HepG2 (cell line): Measurements from ENCODE around the gene PBLD. TPM values are rescaled to one million over a fixed set of nuclear protein-coding genes. Genes with fewer than 3 reads are reported as not detected.

Experiments used
- ADNP ChIP-seq: sonication (generic); formaldehyde crosslinking; IDR thresholded peaks from 2 replicates; pipeline ENCODE4 v1.4.0; 2020; ENCODE audit warnings: missing genetic modification reagents
- FLYWCH1 ChIP-seq: sonication (generic); formaldehyde crosslinking; IDR thresholded peaks from 2 replicates; pipeline ENCODE4 v1.8.1; 2023; ENCODE audit warnings: mild to moderate bottlenecking, missing genetic modification reagents
- HDAC6 ChIP-seq: fragments of 200-600 bp; sonication (generic); IDR thresholded peaks from 2 replicates; pipeline ENCODE4 v1.7.0; 2017; ENCODE audit warnings: mild to moderate bottlenecking, antibody characterized with exemption, low read length, low read depth
- HNF4G ChIP-seq, 2 experiments: sonication (generic) in 1 of 2; formaldehyde crosslinking in 1 of 2; IDR thresholded peaks; 2 replicates each; pipeline versions ENCODE4 v1.4.0 to v1.6.1; 2011 to 2020; ENCODE audit warnings: borderline replicate concordance in 2 of 2, low read depth in 2 of 2, mild to moderate bottlenecking in 2 of 2, low read length in 1 of 2, missing genetic modification reagents in 1 of 2, moderate library complexity in 1 of 2
- HNRNPL ChIP-seq: fragments of 200-400 bp; formaldehyde crosslinking; IDR thresholded peaks from 2 replicates; pipeline ENCODE4 v1.6.1; 2017; ENCODE audit warnings: mild to moderate bottlenecking, low read depth, low read length
- HOXA7 ChIP-seq: sonication (generic); formaldehyde crosslinking; IDR thresholded peaks from 2 replicates; pipeline ENCODE4 v1.8.1; 2022; ENCODE audit warnings: mild to moderate bottlenecking, missing genetic modification reagents, moderate library complexity
- JUND ChIP-seq: sonication (generic); formaldehyde crosslinking; IDR thresholded peaks from 2 replicates; pipeline ENCODE4 v1.8.0; 2022; ENCODE audit warnings: mild to moderate bottlenecking, missing genetic modification reagents
- KAT8 ChIP-seq: IDR thresholded peaks from 2 replicates; pipeline ENCODE4 v1.6.1; 2016; ENCODE audit warnings: missing genetic modification reagents, missing compliant biosample characterization
- MAFF ChIP-seq: IDR thresholded peaks from 2 replicates; pipeline ENCODE4 v1.6.1; 2011; ENCODE audit warnings: low read depth, low read length, improper control_type of control experiment
- MEIS1 ChIP-seq: sonication (generic); formaldehyde crosslinking; IDR thresholded peaks from 2 replicates; pipeline ENCODE4 v1.9.0; 2021; ENCODE audit warnings: mild to moderate bottlenecking, missing genetic modification reagents, moderate library complexity, borderline replicate concordance
- NFE2 ChIP-seq: sonication (generic); formaldehyde crosslinking; IDR thresholded peaks from 2 replicates; pipeline ENCODE4 v1.4.0; 2020; ENCODE audit warnings: missing genetic modification reagents
- PREB ChIP-seq: sonication (generic); formaldehyde crosslinking; IDR thresholded peaks from 2 replicates; pipeline ENCODE4 v1.4.0; 2020; ENCODE audit warnings: missing genetic modification reagents
- REST ChIP-seq, 2 experiments: IDR thresholded peaks; 2 replicates each; pipeline ENCODE4 v1.6.1; 2011 to 2012; ENCODE audit warnings: low read length in 2 of 2, borderline replicate concordance in 1 of 2, low read depth in 1 of 2, mild to moderate bottlenecking in 1 of 2, moderate library complexity in 1 of 2
- RXRB ChIP-seq: IDR thresholded peaks from 2 replicates; pipeline ENCODE4 v1.6.1; 2016; ENCODE audit warnings: borderline replicate concordance, missing genetic modification reagents, missing compliant biosample characterization
- SCMH1 ChIP-seq: sonication (generic); formaldehyde crosslinking; IDR thresholded peaks from 2 replicates; pipeline ENCODE4 v1.9.0; 2021; ENCODE audit warnings: missing genetic modification reagents, mild to moderate bottlenecking, borderline replicate concordance
- SUZ12 ChIP-seq: fragments of 150-350 bp; IDR thresholded peaks from 2 replicates; pipeline ENCODE4 v1.6.1; 2014; ENCODE audit warnings: low read depth, low read length
- TGIF2 ChIP-seq: IDR thresholded peaks from 2 replicates; pipeline ENCODE4 v1.6.1; 2016; ENCODE audit warnings: control low read depth, missing compliant biosample characterization
- ZFP36L1 ChIP-seq: sonication (generic); formaldehyde crosslinking; IDR thresholded peaks from 2 replicates; pipeline ENCODE4 v1.8.0; 2022; ENCODE audit warnings: mild to moderate bottlenecking, missing genetic modification reagents, moderate library complexity
- ZNF225 ChIP-seq: sonication (generic); formaldehyde crosslinking; IDR thresholded peaks from 2 replicates; pipeline ENCODE4 v1.4.0; 2020; ENCODE audit warnings: mild to moderate bottlenecking, missing genetic modification reagents
- ZNF234 ChIP-seq: sonication (generic); formaldehyde crosslinking; conservative IDR thresholded peaks from 2 replicates; pipeline ENCODE4 v1.5.1; 2020; ENCODE audit warnings: mild to moderate bottlenecking, missing genetic modification reagents
- ZNF550 ChIP-seq: sonication (generic); formaldehyde crosslinking; IDR thresholded peaks from 2 replicates; pipeline ENCODE4 v1.4.0; 2020; ENCODE audit warnings: mild to moderate bottlenecking, missing genetic modification reagents, borderline replicate concordance
- ZNF572 ChIP-seq: sonication (generic); formaldehyde crosslinking; IDR thresholded peaks from 2 replicates; pipeline ENCODE4 v1.5.1; 2020; ENCODE audit warnings: mild to moderate bottlenecking, missing genetic modification reagents
- ZNF776 ChIP-seq: sonication (generic); formaldehyde crosslinking; IDR thresholded peaks from 2 replicates; pipeline ENCODE4 v1.4.0; 2020; ENCODE audit warnings: mild to moderate bottlenecking, missing genetic modification reagents
- polyA plus RNA-seq, 8 experiments: library from polyadenylated mRNA; depleted of rRNA in 3 of 8; stranded (reverse) in 7 of 8; unstranded in 1 of 8; fragments of >200 nt; fragmentation: Illumina TruSeq in 4 of 8; extraction: Trizol in 4 of 8; gene quantifications; 2 replicates each; pipeline versions ENCODE4 v1.2.1 to v1.2.3, GENCODE V29; 2011 to 2016; ENCODE audit warnings: low read depth in 4 of 8, missing spikeins in 1 of 8, mixed read lengths in 1 of 8; ENCODE audit not compliant: insufficient read depth in 1 of 8
- total RNA-seq, 5 experiments: library from RNA; depleted of rRNA; stranded (reverse); fragments of >200 nt; fragmentation: Illumina TruSeq; extraction: Trizol; gene quantifications; 2 replicates each; pipeline ENCODE4 v1.2.3, GENCODE V29; 2016; ENCODE audit warnings: low read depth in 1 of 5
- TF ChIP-seq, protein P1 (sequence below): sonication (generic); formaldehyde crosslinking; IDR thresholded peaks from 2 replicates; pipeline ENCODE4 v1.4.0; 2020; ENCODE audit warnings: missing genetic modification reagents

Gene PBLD
- total and polyA plus RNA-seq, 2 of the 13 experiments (the other 11 are each of a cell fraction or from before 2014, with no cell fraction given) = 0.42 to 3.1 TPM

DNA sequence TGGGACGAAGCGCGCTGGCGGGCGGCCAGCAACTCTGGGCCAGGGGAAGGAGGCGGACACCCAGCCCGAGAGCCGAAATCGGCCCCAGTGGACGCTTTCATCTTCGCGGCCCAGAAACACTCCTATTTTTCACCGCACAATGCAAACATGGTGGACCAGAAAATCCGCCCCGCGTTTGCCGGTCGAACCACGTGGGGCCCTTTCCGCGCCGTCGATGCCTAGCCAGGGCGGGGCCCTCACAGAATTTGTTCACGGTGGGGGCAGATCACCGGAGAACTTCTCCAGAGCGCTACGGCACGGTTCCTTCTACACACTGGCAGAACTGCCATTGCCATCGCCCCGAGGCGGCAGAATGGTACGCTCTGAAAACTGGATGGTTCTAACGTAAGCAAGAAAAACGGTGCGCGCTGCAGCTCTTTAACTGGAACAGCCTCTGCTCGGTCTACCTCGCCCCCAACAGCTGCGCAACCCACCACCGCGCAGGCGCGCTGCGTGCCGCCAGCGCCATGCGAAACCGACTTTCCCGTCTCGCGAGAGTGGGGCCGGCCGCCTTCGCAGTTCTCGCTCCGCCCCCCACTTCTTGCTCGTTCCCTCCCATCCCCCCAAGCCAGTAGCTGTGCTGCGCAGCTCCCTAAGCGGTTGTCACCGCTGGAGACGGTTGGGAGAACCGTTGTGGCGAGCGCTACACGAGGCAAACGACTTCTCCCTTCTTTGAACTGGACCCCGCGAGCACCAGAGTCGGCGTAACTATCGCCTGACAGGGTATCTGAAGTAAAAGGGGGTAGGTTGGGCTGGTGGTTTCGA is 1.1 kb downstream of the PBLD start, which contains the start of gene HNRNPH3 (continued):
- TF ChIP-seq MAFF (no peak; the same call in 1 of the 2 replicates), SCMH1 (CRISPR knock-in tag) (no peak), REST (IDR thresholded peaks at IDR 0.05; ENCODE audit: borderline replicate concordance in 1 of 2, low read depth in 1 of 2, low read length in 2 of 2) (peak in 1 of 2 experiments; percentile 88; a peak in 2 of 4 replicates), ZNF550 (CRISPR knock-in tag) (no peak), HOXA7 (CRISPR knock-in tag) (0 out of 2 replicates have a peak, but pooled peaks have one; percentile 76), ZNF572 (CRISPR knock-in tag) (peak; percentile 40; the same call in 1 of the 2 replicates), RXRB (CRISPR knock-in tag) (no peak; the same call in 1 of the 2 replicates), HNF4G (IDR thresholded peaks at IDR 0.05; ENCODE audit: borderline replicate concordance, low read depth, low read length) (peak; percentile 55; the same call in 1 of the 2 replicates), HNF4G (CRISPR knock-in tag; IDR thresholded peaks at IDR 0.05; ENCODE audit: borderline replicate concordance, low read depth) (peak; percentile 72), FLYWCH1 (CRISPR knock-in tag) (peak; percentile 81; the same call in 1 of the 2 replicates), ZNF234 (CRISPR knock-in tag) (peak; percentile 54; the same call in 1 of the 2 replicates), KAT8 (CRISPR knock-in tag) (peak; percentile 90), MEIS1 (CRISPR knock-in tag) (0 out of 2 replicates have a peak, but pooled peaks have one; percentile 24), HDAC6 (no peak), PREB (CRISPR knock-in tag) (0 out of 2 replicates have a peak, but pooled peaks have one; percentile 40), SUZ12 (no peak), NFE2 (no peak), HNRNPL (peak; percentile 71; the same call in 1 of the 2 replicates), ZNF776 (peak; percentile 97), TGIF2 (CRISPR knock-in tag) (peak; percentile 87), ADNP (CRISPR knock-in tag) (no peak), JUND (0 out of 2 replicates have a peak, but pooled peaks have one; percentile 10), ZFP36L1 (CRISPR knock-in tag) (peak; percentile 65), ZNF225 (CRISPR knock-in tag) (peak; percentile 90)
- TF ChIP-seq, protein P1, sequence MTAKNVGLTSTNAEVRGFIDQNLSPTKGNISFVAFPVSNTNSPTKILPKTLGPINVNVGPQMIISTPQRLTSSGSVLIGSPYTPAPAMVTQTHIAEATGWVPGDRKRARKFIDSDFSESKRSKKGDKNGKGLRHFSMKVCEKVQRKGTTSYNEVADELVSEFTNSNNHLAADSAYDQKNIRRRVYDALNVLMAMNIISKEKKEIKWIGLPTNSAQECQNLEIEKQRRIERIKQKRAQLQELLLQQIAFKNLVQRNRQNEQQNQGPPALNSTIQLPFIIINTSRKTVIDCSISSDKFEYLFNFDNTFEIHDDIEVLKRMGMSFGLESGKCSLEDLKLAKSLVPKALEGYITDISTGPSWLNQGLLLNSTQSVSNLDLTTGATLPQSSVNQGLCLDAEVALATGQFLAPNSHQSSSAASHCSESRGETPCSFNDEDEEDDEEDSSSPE (CRISPR knock-in tag) = peak; percentile 89
